CMK (cell line): ENCODE results near the gene TAC3.
"Not testable (repeated sequence)": the region's sequence is repeated elsewhere in the genome, so short reads cannot be mapped to it uniquely, and the experiment has no call there.

Source experiments
- DNase-seq: peaks from one replicate; pipeline ENCODE4 v3.0.0-alpha.2; 2010; ENCODE audit warnings: low read depth

The TAC3 gene

DNA sequence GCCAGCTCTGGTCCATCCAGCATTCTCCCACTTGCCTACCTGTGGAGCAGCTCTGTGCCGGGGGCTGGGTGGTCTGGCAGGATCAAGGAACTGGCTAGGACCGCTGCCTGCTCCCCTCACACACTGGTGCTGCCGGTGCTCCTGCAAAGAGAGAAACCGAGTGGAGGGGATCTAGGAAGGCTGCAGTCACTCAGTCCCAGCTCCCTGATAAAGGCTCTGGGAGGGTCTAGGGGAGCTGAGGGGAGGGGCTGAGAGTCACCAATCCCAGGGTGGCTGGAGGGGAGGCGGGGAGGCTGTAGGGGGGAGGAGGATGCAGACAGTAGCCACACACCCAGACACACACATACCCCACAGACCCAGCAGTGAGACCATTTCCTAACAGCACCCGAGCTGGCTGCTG is at the start of gene TAC3:
TSS of gene TAC3 (minus strand) at position 182 of the 400 bp plus-strand sequence. CDS start 732 bp downstream, outside the sequence.
- no peak for DNase-seq

DNA sequence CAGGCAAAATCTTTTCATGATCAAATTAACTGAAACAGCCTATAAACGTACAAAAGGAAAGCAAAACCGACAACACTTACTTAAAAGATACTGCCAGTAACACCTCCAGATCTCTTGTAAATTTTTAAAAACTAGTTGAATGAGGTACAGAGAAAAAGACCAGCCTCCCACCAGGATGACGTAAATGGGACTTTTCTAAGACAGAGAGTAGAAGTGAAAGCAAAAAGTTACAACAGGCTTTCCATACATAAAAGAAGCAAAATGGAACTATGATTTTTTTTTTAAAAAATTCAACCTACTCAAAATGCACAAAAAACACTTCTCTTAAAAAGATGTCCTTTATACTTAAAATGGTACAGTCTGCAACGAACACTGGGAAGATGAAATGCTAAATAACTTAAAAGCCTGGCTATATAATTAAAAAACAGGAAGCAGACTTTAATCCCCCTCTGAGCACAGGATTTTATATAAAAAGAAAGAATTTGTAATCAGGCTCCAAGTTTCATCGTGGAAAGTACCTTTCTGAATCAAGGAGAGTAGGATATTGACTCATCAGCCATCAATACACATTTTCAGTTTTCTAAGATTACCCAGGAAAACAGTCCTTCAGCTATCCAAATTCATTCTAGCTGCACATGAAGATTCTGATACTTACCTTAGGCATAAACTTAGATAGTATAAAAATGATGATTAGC is 47.8 kb upstream of the TAC3 start:
- DNase-seq: no peak

DNA sequence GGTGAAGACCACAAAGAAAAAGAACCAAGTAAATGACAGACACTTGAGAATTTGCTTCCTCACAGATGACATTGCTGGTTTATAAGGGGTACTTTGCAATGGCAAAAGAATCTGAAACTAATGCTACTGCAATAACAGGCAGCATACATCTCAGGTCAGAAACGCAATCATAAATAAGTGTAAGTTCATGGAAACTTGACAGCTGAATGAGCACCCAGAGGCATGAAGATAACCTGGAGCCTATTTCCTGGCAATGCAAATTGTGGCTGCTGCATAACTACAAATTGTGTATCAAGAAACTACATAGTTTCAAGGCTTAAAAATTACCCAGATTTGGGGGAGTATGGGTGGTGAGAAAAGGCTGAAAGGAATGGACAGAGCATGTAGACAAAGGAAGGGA is 42.1 kb upstream of the TAC3 start:
- no peak for DNase-seq

DNA sequence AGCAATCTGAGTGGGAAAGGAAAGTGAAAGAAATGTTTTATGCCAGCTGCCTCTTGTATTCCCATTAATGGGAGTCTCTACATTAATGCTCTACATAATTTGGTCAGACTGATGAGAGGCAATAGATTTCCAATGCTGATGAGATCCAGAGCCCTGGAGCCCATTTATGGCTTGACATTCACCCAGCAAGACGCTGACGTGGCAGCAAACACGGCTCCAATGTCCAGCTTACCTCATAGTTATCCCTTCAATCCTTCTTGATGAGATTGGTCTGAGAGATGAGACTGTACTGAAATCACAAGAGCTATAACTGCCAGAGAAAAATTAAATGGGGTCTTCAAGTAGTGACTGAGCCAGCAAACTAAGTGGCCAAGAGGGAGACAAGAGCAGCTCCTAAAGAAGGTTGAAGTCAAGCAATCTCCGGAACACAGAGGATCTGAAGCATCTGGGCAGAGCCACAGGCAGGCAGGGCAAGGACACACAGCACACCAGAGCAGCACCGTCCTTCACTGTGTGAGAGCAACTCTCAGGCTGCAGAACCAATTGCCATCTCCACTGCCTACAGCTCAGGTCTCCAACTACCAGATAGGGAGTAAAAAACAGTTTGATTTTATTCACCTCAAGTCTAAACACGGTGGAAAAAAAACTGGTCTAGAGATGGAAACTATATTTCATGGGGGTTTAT is 40.9 kb upstream of the TAC3 start:
- DNase-seq: no peak

DNA sequence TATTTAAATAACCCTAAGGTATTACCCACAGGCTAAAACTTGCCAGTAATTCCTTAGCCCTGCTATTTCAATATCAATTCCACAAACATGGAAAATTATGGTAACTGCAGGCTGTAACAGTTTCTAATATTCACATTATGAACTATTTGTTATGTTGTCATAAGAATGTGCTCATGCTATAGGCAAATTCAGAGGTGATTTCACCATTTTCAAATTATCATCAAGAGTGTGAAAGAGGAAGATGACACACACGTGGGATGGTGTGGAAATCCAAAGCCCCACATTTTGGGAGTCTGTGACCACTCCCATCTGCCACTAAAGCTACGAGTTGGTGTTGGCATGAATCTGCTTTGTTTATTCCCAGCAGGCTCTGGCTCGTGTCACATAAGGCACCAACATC is 39.5 kb upstream of the TAC3 start:
- no peak for DNase-seq

DNA sequence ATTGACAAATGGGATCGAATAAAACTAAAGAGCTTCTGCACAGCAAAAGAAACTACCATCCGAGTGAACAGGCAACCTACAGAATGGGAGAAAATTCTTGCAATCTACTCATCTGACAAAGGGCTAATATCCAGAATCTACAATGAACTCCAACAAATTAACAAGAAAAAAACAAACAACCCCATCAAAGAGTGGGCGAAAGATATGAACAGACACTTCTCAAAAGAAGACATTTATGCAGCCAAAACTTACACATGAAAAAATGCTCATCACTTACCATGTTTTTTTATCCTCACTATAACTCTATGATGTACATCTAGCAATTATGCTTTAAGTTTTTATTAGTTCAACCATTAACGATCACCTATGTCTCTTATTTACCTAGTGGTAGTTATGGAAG is 37.6 kb upstream of the TAC3 start:
- not testable (repeated sequence) for DNase-seq

DNA sequence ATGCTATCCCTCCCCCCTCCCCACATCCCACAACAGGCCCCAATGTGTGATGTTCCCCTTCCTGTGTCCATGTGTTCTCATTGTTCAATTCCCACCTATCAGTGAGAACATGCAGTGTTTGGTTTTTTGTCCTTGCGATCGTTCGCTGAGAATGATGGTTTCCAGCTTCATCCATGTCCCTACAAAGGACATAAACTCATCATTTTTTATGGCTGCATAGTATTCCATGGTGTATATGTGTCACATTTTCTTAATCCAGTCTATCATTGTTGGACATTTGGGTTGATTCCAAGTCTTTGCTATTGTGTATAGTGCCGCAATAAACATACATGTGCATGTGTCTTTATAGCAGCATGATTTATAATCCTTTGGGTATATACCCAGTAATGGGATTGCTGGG is 36.8 kb upstream of the TAC3 start:
- not testable (repeated sequence) for DNase-seq

DNA sequence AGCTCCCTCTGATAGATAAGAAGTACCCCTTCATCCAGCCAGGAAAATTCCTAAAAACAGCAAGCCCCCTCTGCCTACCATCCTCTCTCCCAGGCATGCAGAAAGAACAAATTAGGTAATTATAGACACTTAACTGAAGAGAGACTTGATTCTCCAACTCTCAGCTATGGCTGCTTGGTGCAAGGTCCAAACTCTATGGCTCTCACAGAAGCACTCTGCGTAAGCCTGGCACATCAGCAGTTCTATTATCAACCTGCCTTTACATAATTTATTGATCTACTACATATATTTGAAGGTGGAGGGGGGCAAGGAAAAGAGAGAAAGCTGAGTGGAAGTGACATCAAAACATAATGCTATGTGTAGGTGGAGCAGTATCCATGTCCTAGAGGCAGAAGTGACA is 34.7 kb upstream of the TAC3 start:
- no peak for DNase-seq

DNA sequence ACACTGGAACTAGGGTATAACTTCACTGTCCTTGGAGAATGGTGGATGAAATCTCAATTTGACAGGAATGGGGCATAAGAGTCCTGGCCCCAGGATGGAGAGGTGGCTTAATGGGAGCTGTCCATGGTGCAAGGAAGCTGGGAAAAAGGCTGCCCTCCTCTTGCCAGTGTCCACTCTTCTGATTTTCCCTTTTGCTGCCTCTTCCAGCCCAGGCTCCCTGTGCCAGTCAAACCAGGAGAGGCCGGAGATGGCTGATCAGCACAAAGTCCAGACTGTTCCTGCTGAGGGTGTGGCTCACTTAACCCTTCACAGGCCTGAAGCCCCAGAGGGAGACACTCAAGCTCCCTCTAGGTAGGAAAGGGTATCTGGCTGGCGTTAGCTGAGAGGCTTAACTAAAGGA is 33.6 kb upstream of the TAC3 start, which contains the start of gene MYO1A:
TSS of gene MYO1A (minus strand) at position 240 of the 400 bp plus-strand sequence. CDS start 1,806 bp downstream, outside the sequence.
- DNase-seq: no peak

DNA sequence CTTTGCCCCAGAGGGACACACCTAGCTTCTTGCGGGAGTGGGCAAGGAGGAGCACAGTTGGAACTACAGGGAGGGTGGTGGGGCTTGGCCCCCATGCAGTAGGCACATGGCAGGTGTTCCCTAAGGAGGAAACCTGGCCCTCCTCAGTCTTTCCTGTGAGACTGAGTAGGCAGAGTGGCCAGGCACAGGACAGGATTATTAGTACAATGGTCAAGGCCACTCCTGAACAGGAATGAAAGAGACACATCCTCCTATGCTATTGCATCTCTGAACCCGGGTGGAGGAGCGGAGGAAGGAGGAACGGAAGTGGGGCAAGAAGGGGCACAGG is 32.8 kb upstream of the TAC3 start:
- DNase-seq: no peak

DNA sequence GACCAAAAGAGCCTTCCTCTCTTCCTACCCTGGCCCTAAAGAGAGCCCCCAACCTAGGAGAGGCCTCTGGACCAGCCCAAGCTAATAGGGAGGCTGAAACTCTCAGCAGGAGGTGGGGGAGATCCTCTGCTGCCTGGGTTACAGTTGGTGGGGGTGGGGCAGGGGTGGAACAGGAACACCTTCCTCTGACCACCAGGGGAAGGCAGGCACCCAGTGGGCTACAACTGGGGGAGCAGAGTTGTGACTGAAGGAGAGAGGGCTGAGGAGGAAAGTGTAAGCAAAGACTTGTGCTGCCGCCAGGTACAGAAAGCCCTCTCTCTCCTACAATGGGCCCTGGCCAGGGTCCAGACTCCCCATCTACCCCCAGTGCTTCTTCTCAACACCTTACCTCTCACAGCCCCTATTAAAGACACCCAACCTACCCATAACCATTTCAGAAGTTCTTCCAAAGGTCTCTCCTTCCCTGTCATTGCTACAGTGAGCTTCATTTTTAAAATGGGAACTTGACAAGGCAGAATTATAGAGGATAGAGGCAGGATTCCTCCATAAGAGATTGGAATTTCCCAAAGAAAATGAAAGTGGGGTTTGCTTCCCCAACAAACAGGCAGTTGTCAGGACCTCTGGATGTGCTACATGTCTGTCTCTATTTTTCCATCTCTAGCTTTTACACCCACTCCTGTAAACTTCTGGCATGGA is 32.2 kb upstream of the TAC3 start:
- no peak for DNase-seq

DNA sequence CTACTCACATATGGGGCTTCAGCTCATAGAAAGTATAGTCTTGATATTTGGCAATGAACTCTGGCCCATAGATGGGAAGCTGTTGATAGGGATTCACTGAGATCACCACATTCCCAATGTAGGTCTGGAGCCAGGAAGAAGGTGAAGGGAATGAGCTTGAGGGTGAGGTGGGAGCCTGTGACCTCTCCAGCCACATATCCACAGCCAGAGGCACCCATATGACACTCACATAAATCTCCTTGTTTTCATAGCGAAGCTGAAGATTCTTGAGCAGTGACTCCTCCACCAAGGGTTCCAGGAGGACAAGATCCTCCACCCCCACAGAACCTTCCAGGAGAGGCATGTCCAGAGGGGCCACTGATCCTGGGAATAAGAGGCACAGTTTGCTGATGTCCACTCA is 31.7 kb upstream of the TAC3 start:
- no peak for DNase-seq

DNA sequence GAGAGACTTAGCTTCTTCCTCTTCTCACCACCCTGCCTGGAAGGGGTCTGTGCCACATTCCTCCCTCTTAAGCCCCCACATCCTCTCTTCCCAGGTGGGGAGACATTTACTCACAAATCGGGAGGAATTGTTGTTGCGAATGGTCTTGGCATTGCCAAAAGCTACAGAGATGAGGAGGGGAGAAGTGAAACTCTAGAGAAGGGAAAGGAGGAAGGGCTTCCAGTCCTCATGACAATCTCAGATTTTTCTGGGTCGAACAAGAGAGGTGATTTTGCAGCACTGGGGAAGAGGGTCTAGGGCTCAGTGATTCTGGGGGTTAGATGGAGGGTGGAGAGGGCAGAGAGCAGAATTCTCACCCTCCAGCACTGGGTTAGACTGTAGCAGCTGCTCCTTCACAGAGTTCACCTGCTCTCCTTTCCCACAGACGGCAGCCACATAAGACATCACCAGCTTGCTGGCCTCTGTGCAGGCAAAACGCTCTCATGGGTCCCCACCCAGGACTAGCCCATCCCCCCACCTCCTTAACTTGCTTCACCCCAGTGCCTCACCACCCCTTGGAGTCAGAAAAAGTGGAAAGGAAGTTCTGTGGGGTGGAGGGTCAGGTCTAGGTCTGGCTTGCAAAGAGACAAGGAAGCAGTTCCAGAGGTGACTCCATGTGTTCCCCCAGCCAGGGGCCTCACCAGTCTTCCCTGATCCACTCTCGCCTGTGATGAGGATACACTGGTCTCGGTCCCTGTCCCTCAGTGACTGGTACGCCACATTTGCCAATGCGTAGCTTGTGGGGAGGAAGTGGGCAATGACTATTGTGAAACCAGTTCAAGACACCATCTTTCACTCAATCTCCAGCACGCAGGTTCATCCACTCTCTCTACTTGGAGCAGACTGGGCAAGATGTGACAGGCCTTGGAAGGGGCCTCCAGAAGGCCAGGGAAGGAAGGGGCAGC is 30.9 kb upstream of the TAC3 start:
- no peak for DNase-seq

DNA sequence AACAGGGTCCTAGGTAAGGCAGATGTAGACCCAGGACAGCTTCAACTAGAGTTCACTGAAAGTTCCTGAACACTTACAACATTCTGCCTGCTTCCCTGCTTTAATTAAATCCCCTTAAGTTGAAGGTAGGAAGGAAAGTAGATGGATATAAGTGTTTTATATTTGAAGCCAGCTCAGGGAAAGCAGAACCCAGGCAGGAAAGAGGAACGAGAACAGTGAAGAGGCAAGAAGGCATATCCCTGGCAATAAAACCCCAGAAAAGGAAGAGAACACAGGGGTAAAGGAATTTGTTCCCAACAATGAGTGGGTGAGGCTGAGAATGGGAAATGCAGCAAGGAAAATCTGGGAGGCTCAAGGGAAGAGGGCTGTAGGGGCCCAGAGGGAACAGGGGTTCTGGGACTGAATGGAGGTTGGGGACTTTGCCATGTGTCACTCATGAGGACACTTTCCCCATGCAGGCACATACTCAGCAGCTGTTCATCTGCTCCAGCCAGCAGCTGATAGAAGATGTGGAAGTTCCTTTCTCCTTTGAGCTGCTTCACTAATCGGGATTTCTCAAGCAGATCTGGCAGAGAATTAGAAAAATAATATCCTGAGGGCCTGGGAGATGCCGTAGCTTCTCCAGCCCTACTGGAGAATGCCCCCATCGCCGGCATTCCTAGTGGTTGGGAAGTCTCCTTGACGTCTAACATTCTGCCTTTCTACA is 29.9 kb upstream of the TAC3 start:
- no peak for DNase-seq

DNA sequence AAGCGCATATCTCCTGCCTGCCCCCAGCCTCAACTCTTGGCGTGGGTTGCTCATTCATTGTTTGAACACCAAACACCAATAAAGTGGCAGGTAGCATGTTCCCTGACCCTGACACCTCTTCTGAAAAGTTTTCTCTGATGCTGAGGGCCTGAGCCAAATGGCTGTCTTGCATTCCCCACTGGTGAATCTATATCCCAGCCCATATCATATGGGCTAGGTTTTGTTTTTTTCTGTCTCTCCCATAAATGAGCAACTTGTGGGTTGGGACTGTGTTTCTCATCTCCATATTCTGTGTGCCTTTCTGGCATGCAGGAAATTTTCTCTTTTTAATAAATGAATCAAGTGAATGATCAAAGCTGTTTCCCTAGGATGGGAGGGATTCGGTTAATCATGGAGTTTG is 28.6 kb upstream of the TAC3 start:
- no peak for DNase-seq

DNA sequence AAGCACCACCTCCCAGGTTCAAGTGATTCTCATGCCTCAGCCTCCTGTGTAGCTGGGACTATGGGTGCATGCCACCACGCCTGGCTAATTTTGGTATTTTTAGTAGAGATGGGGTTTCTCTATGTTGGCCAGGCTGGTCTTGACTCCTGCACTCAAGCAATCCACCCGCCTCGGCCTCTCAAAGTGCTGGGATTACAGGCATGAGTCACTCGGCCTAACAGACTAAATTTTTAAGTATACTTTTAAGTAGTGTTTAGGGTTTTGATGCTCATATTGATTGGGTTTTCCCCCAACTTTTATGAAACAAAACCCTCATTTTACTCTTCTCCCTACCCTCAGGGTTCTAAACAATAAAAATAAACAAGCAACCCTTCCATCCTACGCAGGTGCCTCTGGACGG is 28.1 kb upstream of the TAC3 start:
- DNase-seq: no peak

DNA sequence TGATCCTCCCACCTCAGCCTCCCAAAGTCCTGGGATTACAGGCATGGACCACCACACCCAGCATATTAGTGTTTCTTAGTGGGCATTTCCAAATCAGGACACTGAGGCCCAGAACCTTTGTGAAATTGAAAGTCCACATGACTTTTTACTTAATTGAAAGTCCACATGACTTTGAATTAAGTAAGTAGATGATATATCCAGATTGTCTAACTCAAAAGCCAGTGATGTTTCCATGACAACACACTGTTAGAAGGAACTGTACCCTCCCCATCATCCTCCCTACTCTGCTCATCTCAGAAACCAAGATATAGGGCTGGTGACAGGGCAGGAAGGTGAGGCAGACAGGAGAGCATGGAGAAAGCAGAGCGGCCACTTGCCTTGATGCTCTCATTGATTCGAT is 26.4 kb upstream of the TAC3 start:
- DNase-seq: no peak

DNA sequence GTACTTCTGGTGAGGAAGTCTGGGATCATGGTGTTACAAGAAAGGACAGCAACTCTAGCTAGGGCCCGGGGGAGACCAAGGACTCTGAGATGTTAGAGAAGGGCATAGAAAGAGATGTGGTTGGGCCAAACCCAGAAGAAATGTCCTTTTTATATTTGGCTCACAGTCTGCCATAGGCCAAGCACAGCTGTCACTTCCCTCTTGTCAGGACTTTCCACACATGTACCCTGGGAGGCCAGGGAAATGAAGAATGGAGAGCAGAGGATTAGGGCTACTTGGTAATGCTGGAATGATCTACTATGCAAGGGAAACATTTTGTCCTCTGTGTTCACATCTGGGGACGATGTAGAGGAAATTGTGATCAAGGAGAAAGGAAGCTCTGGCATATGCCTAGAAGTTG is 24.4 kb upstream of the TAC3 start:
- DNase-seq: no peak

DNA sequence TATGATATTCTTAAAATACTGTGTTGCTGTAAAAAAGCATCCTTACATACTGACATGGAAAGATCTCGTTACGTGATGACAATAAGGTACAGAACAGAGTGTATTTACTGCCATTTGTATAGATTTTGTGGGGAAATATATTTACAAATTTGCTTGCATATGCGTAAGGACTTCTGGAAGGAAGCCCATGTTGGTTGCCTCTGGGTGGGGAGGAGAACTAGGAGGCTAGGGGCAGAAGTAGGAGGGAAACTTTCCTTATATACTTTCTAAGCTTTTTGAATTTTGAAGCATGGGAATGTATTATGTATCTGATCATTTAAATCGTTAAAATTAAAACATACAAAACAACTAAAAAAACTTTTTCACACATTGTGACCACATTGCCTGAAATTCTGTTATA is 23.9 kb upstream of the TAC3 start:
- DNase-seq: no peak

DNA sequence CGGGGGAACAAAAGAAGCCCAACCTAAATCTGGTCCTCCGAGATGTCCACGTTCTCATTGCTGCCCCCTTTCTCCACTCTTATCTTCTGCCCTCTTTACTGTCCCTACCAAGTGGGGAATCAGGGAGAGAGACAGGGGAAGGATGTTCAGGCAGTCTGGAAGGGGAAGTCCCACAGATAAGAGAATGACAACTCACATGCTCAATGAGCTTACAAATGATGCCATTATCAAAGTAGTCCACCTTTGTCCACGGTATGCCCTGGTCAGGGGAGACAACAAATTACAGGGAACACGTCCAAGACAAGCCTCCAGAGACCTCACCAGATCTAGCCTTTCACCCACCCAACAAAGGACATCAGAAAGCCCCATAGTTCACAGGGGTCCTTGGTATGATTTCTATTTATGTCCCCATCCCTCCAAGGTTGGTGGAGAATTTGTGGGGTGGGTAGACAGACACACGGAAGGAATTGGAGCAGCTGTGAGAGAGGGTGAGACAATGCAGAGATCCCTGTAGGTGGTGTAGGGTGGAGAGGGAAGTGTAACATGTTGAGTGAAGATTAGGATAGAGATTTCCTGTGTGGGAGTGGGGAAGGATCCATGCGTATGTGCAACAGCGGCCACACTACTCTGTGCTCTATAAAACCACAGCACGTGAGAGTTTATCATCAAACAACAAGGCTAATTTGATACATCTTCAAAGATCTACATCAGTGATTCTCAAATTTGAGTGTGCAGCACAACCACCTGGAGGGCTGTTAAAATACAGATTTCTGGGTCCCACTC is 22.9 kb upstream of the TAC3 start:
- DNase-seq: no peak

DNA sequence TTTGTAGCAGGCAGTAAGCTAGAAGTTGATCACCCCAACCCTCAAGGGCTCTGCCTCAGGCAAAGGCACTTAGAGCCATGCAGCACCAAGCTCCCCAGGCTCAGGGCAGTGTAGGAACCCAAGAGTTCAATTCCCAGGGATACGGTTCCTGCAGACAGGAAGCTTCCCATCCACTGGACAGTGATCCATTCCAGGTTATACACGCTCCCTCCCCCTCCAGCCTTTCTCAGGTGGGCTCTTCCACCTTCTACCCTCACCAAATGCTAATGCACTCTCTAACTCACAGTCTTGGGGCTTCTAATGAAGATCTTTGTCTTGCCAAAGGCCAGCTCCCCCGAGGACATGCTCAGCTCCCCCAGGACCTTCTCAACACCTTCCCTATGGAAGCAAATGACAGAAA is 20.9 kb upstream of the TAC3 start:
- DNase-seq: no peak
